GM23248 (cell line): ENCODE measurements around the gene RASEF.

Experiments
- EZH2 ChIP-seq: fragments of 200-600 bp; sonication (generic); IDR thresholded peaks from 2 replicates; pipeline ENCODE4 v1.6.1; 2018; ENCODE audit warnings: antibody characterized with exemption, mild to moderate bottlenecking; ENCODE audit not compliant: insufficient read depth, poor library complexity, severe bottlenecking
- EZH2phosphoT487 ChIP-seq: fragments of 200-600 bp; sonication (generic); IDR thresholded peaks from 2 replicates; pipeline ENCODE4 v1.6.1; 2018; ENCODE audit warnings: antibody characterized with exemption, moderate library complexity, mild to moderate bottlenecking, low read depth; ENCODE audit not compliant: insufficient read depth

DNA sequence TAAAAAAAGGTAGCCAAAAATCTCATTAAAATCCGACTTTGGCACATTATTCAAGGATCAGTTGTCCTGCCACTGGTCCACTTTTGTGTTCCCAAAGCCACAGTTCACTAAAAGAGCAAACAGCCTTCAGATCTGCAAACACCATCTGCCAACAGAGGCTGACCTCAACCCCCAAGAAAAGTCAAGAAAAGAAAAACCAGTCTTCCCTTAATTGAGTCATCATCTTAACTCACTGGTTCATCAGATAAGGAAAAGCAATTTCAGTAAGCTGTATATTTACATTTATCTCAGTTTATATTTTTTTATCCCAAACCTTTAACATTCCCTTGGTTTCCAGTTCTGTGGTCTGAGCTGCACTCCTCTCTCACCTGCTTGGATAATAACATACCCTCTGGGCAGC, 21.2 kb downstream of the RASEF start:
- no peak for TF ChIP-seq EZH2
- no peak for TF ChIP-seq EZH2phosphoT487
